Suppressor macrophage treated with lipopolysaccharide for 4 hours (primary cell): ENCODE data around the gene MPHOSPH10.
A peak's percentile ranks its signal among the peaks of the same experiment; 100 is the strongest.
"Not testable (repeated sequence)": the region's sequence is repeated elsewhere in the genome, so short reads cannot be mapped to it uniquely, and the experiment has no call there.

Experiments
- DNase-seq: peaks from one replicate; pipeline ENCODE4 v3.0.0-alpha.2; 2020

MPHOSPH10 gene

DNA sequence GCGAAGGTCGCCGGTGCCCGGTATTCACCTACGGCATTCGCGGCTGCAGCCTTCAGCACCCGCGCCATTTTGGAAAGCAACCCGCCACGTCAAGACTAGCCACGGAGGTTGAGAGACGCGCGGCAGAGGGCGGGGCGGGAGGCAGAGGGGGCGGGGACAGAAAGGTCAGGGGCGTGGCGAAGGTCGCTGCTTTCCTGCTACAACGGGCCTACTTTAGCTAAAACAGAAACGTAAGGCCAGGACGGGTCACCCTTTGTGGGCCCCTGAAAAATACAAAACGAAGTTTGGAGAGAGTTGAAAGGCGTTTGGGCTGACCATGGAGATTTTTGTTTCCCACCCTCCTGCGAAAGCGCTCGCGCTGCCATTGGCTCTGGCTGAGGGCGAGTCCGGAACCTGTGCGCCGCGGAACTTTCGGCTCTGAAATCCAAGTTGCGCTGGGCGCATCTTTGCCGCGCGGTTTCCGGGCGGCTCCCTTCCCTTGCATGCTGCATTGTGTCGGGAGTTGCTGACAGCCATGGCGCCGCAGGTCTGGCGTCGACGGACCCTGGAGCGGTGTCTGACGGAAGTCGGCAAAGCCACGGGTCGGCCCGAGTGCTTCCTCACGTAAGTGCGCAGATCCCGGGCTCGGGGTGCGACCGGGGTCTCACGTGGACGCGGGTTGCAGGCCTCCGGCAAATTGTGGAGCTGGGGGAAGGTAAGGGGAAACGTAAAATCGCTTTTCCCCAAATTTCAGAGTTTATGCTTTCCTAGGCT is at the start of gene MPHOSPH10, which contains the start of gene MCEE:
Gene MPHOSPH10 (plus strand): TSS at position 483 of the 753 bp plus-strand sequence. CDS start 32 bp downstream, at position 515.
Gene MCEE (minus strand): TSS at position 78 of the 753 bp plus-strand sequence. CDS start 10 bp downstream, at position 68.
- peak; percentile 92 for DNase-seq

DNA sequence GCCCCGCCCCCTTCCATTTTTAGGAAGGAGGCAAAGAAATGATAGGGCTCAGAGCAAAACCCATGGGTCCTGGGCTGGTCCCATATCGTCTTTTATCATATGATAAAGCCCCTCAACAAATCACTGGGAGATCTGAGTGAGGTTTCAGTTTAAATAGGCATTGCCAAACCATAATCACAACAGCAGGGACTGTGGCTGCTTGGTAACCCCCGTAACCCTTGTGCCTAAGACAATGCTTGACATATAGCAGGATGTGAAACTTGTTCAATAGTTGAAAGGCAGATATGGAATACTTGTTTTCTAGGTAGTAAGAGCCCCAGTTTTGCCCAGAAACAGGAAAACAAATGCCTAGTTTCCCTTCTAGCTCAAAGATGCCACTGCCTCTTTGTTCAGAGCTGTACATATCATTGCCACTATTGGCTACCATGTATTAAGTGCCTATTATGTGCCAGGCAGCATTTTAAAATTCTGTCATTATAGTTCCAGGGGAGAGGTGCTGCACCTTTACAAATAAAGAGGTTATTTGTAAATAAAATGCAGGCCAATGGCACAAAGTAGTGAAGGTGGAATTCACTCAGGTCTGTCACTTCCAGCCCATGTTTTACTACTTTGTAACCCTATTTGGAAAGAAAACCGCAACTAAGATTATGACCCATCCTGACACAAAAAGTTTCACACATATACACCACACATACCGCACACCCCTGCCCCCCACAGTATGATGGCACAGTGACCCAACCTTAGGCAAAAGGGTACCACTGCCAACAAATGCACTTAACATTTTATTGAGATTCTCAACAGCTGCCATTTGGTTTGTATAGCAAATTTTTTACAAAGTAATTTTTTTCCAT is 47.8 kb upstream of the MPHOSPH10 start:
- DNase-seq: no peak

- not testable (repeated sequence) for DNase-seq
These were observed 47.1 kb upstream of the MPHOSPH10 start for GRCh38 chr2:71083297-71083696.

DNA sequence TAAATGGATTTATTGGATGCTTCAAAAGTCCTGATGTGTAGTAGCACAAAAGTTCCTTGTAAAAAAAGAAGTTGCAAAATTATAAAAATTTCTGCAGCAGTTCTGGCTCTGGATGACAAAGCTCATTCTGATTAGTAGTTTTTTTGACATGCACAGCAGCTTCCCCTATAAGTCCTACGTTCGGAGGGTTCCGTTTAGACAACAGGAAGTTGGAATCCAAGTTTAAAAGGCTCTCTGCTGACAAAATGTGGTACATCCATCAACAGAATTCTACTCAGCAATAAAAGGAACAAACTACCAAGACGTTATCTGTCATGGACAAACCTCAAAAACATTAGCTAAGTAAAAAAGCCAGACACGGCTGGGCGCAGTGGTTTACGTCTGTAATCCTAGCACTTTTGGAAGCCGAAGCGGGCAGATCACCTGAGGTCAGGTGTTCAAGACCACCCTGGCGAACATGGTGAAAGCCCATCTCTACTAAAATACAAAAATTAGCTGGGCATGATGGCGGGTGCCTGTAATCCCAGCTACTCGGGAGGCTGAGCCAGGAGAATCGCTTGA is 46.6 kb upstream of the MPHOSPH10 start:
- DNase-seq: not testable (repeated sequence)

DNA sequence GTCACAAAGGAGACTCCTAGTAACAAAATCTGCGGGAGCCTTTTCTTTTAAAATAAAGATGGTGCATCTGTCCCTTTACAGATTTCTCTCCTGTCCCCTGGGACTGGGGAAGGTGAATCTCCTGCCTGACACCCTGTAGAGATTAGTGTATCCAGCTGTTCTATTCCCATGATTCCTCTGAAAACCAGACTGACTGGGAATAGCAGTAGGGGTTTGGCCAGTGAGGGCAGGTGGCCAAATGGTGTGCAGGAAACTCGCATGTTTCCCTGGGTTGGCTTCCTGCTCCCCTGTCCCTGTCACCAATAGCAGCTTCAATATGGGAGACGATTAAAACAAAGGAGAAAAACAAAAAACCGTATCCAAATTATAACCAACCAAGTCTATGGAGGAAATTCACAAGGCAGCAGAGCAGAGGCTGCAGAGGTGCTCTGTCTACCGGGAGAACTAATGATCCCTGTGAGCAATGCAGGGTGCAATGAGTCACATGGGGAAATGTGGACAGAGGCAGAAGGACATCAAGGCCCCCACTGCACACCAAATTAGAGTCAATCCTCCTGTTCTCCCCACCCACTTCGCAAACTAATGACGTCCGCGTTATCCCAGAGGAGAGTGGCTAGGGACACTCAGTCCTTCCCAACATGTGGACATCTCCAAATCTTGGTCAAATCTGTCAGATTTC is 45.0 kb upstream of the MPHOSPH10 start:
- DNase-seq: not testable (repeated sequence)

GRCh38 chr2:71089475-71089874 is 41.0 kb upstream of the MPHOSPH10 start:
- DNase-seq: not testable (repeated sequence)

DNA sequence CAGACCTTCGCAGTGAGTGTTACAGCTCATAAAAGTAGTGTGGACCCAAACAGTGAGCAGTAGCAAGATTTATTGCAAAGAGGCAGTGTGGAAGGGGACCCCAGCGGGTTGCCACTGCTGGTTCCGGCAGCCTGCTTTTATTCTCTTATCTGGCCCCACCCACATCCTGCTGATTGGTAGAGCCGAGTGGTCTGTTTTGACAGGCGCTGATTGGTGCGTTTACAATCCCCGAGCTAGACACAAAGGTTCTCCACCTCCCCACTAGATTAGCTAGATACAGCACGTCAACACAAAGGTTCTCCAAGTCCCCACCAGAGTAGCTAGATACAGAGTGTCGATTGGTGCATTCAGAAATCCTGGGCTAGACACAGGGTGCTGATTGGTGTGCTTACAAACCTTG is 38.6 kb upstream of the MPHOSPH10 start:
- DNase-seq: not testable (repeated sequence)

DNA sequence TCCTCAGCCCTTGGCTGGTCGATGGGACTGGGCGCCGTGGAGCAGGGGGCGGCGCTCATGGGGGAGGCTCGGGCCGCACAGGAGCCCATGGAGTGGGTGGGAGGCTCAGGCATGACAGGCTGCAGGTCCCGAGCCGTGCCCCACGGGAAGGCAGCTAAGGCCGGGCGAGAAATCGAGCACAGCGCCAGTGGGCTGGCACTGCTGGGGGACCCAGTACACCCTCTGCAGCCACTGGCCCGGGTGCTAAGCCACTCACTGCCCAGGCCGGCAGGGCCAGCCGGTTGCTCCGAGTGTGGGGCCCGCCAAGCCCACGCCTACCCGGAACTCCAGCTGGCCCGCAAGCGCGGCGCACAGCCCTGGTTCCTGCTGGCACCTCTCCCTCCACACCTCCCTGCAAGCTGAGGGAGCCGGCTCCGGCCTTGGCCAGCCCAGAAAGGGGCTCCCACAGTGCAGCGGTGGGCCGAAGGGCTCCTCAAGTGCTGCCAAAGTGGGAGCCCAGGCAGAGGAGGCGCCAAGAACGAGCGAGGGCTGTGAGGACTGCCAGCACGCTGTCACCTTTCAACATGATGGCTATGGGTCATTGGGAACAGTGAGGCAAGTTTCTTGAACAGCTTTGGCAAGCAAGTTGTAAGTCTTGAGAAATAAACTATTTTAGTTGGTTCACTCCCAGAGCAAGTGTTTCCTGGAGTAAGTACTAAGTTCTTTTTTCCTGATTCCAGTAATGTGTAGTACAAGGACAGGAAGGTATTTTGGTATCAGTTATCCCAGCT is 37.8 kb upstream of the MPHOSPH10 start:
- DNase-seq: not testable (repeated sequence)

- peak; percentile 61 for DNase-seq
These were observed 30.1 kb upstream of the MPHOSPH10 start for GRCh38 chr2:71100195-71100964.

DNA sequence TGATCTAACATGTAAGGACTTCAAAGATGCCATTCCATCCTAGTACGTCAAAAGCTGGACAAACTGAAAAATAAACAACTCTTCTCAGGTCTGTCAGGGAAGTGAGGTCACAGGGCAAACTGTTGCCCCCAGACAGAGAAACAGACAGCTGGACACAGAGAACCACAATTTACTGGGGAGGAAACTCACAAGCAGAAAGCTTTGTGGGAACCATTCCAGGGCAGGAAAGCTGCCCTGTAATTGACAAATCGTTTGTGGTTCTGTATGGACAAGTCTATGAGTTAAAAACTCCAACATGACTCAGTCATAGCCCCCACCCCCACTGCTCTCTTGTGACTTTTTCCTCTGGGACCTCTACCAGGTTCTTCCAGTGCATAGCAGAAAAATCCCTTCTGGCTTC is 28.8 kb upstream of the MPHOSPH10 start:
- peak; percentile 55 for DNase-seq

DNA sequence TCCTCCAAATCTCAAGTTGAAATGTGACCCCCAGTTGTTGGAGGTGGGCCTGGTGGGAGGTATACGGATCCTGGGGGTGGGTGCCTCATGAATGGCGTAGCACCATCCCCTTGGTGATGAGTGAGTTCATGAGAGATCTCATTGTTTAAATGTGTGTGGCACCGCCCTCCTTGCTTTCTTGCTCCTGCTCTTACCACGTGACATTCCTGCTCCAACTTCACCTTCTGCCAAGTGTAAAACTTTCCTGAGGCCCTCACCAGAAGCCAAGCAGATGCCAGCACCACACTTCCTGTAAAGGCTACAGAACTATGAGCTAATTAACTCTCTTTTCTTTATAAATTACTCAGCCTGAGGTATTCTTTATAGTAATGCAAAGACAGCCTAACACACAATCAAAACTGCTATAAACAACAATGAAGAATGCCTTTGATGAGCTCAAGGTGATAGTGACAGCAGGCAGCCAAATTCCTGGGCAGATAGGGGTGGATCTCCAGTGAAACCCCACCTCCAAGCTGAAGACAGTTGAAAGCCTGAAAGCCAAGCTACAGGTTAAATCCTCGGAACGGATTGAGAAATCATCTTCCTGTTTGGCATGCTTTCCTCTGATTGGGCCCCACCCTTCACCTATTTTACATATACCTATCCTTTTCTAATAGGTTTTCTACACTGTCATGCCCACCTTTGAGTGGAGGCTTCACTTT is 27.3 kb upstream of the MPHOSPH10 start:
- DNase-seq: no peak

- DNase-seq: no peak
These were observed 26.6 kb upstream of the MPHOSPH10 start for GRCh38 chr2:71103809-71104208.

DNA sequence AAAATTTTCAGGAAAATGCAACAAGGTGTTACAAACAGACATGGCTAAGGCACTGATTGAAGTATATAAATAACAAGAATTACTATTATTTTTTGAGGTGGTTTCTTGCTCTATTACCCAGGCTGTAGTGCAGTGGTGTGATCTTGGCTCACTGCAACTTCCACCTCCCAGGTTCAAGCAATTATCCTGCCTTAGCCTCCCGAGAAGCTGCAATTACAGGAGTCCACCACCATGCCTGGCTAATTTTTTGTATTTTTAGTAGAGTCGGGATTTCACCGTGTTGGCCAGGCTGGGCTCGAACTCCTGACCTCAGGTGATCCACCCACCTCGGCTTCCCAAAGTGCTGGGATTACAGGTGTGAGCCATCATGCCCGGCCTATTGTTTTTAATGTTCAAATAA is 24.0 kb upstream of the MPHOSPH10 start:
- not testable (repeated sequence) for DNase-seq

- no peak for DNase-seq
These were observed 22.3 kb upstream of the MPHOSPH10 start for GRCh38 chr2:71108091-71108490.

DNA sequence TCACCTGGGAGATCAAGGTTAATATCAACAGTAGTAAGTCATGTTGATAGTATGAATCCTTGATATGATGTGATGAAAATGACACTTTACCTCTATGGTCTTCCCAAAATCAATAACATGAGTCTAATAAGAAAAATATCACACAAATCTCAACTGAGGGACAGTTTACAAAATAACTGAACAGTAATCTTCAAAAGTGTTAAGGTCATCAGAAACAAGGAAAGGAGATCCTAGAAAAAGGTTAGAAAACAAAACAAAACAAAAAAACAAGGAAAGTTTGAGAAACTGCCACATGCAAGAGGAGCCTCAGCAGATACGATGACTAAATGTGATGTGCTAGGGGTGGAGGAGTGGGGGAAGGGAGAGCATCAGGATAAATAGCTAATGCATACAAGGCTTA is 16.6 kb upstream of the MPHOSPH10 start:
- DNase-seq: no peak

- no peak for DNase-seq
These were observed 13.4 kb upstream of the MPHOSPH10 start for GRCh38 chr2:71117063-71117462.

DNA sequence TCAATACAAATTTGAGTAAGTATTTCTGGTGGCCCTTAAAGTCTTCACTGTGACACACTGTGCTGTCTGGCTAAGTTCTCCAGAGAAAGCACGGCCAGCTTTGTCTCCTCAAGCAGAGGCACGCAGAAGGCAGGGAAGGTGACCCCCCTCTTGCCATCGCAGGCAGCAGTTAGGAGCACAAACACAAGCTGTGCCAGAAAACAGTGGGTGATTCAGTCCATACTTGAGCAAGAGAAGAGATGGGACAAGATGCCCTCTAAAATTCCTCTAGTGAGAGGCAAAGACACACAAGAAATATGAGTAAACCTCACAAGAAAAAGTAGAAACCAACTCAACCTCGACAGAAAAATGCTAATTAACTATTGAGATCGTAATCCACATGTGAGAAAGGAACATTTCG is 10.2 kb upstream of the MPHOSPH10 start:
- no peak for DNase-seq

DNA sequence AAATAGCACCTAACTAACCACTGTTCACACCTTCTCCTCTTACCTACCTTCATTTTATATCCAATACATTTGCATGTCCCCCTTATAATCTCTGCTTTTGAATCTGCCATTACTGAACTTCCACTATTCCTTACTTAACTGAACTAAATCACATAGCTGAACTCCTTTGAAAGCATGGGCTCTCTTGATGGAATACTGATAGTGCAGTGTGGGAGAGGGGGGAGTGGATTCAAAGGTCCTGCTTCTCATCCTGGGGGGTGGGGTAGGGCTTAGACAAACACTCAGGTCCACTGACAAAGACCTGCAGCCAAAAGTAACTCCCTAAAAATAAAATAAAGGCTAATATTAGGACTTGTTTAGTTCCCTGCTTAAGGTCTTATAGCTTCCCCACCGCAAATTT is 9.0 kb upstream of the MPHOSPH10 start:
- DNase-seq: no peak

GRCh38 chr2:71122387-71123298 is 7.8 kb upstream of the MPHOSPH10 start:
- no peak for DNase-seq
